ENCODE data around the gene XPO6. TPM values are rescaled to one million over a fixed set of nuclear protein-coding genes. Genes with fewer than 3 reads are reported as not detected.

XPO6 gene
- total RNA-seq, 1 donor from 2014 or later, result 84.8 TPM

DNA sequence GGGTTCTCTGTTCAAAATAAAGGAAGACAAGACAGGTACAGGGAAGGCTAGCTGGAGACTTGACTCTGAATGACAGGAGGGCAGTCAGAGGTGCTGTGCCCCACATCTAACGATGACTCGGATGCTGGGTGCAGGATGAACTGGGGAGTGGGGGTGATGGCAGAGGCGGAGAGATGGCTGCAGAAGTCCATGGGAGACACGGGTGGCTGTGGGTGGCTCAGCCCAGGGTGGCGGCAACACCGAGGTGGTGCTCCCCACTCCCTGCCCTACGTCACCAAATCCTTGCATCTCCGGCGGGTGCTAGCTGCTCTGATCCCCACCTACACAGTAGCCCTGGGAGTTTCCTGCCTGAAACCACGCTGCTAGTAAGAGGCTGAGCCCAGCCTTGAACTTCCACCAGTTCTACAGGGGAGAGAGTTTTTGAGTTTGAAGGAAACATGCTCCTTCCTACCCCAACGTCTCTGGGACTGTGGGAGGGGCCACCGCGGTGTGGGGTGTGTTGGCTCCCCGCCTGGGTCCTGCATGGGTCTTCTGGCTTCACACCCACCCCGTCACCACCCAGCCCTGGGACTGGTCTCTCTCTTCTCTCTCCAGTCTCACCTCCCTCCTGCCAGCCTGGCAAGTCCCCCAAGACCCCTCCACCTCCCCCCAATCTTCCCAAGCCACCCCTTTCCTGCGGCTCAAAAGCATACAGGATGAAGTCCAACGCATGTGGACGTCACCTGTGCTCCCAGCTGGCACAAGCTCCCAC lies 152.8 kb downstream of the XPO6 start:
- TF ChIP-seq CTCF (IDR thresholded peaks at IDR 0.05; ENCODE audit: insufficient read depth, low read length, severe bottlenecking), result no peak
- DNase-seq (ENCODE audit: low read depth) (no peak), FAIRE-seq (no peak)
- no peak overlapping the region for H3K4me3 ChIP-seq (ENCODE audit: low read depth, low read length)
- peaks cover 10% of the 10 kb centered on the region for H3K27me3 ChIP-seq (ENCODE audit: control insufficient read depth, insufficient read depth, low read length)
- H3K36me3 ChIP-seq (ENCODE audit: control insufficient read depth, insufficient read depth, low read length), result no peaks in the 10 kb centered on the region

DNA sequence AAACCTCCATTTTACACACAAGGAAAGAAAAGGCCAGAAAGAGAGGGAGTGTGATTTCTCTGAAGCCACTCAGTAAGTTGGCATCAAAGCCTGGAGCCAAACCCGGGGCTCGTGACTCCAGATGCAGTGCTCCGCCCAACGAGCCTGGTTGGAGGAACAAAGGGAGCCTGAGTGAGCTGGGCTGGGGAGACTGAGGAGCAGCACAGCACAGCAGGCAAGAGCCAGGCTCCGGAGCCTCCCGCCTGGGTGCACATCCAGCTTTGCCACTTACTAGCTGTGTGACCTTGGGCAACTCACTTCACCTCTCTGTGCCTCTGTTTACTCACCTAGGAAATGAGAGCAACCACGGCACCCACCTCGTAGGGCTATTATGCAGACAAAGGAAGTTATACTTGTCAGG lies 153.8 kb downstream of the XPO6 start:
- FAIRE-seq (no peak), DNase-seq (ENCODE audit: low read depth) (no peak)
- H3K4me3 ChIP-seq (ENCODE audit: low read depth, low read length), result no peak overlapping the region
- TF ChIP-seq CTCF (IDR thresholded peaks at IDR 0.05; ENCODE audit: insufficient read depth, low read length, severe bottlenecking), result no peak
- H3K27me3 ChIP-seq (ENCODE audit: control insufficient read depth, insufficient read depth, low read length), result peaks cover 7% of the 10 kb centered on the region
- no peaks in the 10 kb centered on the region for H3K36me3 ChIP-seq (ENCODE audit: control insufficient read depth, insufficient read depth, low read length)

- no peaks in the 10 kb centered on the region for H3K36me3 ChIP-seq (ENCODE audit: control insufficient read depth, insufficient read depth, low read length)
- H3K27me3 ChIP-seq (ENCODE audit: control insufficient read depth, insufficient read depth, low read length), result no peaks in the 10 kb centered on the region
- DNase-seq (ENCODE audit: low read depth), result no peak
- H3K4me3 ChIP-seq (ENCODE audit: low read depth, low read length), result no peak overlapping the region
- no peak for FAIRE-seq
- no peak for TF ChIP-seq CTCF (IDR thresholded peaks at IDR 0.05; ENCODE audit: insufficient read depth, low read length, severe bottlenecking)
These were observed 158.3 kb downstream of the XPO6 start for GRCh38 chr16:28053461-28053860.

DNA sequence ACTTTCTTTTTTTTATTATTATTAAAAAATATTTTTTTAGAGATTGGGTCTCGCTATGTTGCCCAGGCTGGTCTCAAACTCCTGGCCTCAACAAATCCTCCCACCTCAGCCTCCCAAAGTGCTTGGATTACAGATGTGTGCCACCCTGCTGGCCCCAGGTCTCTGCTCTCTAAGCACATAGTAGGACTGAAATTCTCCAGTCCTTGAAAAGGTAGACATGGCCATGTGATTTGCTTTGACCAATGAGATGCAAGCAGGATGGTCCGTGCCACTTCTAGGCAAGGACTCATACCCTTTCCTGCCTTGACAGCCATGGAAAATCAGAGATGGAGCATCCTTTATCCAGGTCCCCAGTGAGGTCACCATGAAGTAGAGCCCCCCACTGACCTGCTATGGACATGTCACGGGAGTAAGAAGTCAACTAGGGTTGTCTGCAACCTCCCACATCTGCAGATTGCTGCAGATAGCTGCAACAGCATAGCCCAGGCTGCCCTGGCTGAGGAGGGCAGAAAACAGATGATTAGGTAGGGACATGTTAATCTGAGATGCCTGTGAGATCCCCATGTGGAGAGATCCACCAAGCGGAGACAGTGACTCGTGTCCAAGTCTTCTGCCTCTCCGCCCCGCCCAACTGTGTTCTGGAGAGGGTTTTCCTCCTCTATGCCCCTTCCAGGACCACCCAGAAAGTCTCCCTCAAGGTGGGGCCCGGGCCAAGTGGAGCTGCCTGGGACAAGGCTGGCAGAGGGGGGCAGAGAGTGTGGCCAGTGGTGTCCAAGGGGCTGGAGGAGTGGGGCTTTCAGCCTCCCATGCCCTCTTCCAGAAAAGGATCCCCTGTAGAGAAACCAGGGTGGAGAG lies 159.3 kb downstream of the XPO6 start:
- TF ChIP-seq CTCF (IDR thresholded peaks at IDR 0.05; ENCODE audit: insufficient read depth, low read length, severe bottlenecking), result no peak
- Histone ChIP-seq H3K27me3 (ENCODE audit: control insufficient read depth, insufficient read depth, low read length) (no peaks in the 10 kb centered on the region), H3K36me3 (ENCODE audit: control insufficient read depth, insufficient read depth, low read length) (no peaks in the 10 kb centered on the region), H3K4me3 (ENCODE audit: low read depth, low read length) (no peak overlapping the region)
- no peak for FAIRE-seq
- DNase-seq (ENCODE audit: low read depth), result no peak

DNA sequence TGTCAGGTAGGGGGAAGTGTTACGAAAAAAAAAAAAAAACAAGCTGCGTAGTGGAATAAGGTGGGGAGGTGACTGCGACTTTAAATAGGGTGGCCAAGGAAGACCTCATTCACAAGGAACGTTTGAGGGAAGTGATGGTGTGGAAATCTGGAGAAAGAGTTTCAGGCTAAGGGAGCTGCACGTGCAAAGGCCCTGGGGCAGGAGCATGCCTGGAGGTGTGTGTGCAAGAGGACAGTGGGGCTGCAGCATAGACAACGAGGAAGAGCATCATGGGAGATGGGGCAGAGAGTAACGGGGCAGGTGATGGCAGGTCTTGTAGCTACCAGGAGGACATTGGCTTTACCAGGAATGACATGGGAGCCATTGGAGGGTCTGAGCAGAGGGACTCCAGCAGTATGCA lies 160.3 kb downstream of the XPO6 start:
- FAIRE-seq, result no peak
- no peaks in the 10 kb centered on the region for H3K36me3 ChIP-seq (ENCODE audit: control insufficient read depth, insufficient read depth, low read length)
- no peak for TF ChIP-seq CTCF (IDR thresholded peaks at IDR 0.05; ENCODE audit: insufficient read depth, low read length, severe bottlenecking)
- H3K27me3 ChIP-seq (ENCODE audit: control insufficient read depth, insufficient read depth, low read length), result no peaks in the 10 kb centered on the region
- DNase-seq (ENCODE audit: low read depth), result no peak
- H3K4me3 ChIP-seq (ENCODE audit: low read depth, low read length), result no peak overlapping the region

Other genes starting within 250 kb of the XPO6 start
- gene GSG1L, start 148.3 kb downstream of the XPO6 start, total RNA-seq, result under 0.01 TPM in 1 of 2 replicates, not detected in the other
- gene SBK1, start 80.6 kb upstream of the XPO6 start, total RNA-seq, result under 0.01 TPM in 2 replicates
- 0.79 and 1.9 TPM in 2 replicates for gene NPIPB6, start 151.5 kb upstream of the XPO6 start, total RNA-seq
- gene EIF3CL, start 191.9 kb upstream of the XPO6 start, total RNA-seq, result 87.2 and 132 TPM in 2 replicates

Data from bronchial epithelial cell (primary cell).